Inferior parietal cortex (tissue), 1 donor: ENCODE measurements around the gene QSOX2.

Source experiments
- DNase-seq: peaks from one replicate; pipeline ENCODE4 v3.0.0-alpha.2; 2016; ENCODE audit errors: extremely low spot score

The QSOX2 gene

GRCh38 chr9:136174779-136175615 is 70.6 kb downstream of the QSOX2 start:
- no peak for DNase-seq

DNA sequence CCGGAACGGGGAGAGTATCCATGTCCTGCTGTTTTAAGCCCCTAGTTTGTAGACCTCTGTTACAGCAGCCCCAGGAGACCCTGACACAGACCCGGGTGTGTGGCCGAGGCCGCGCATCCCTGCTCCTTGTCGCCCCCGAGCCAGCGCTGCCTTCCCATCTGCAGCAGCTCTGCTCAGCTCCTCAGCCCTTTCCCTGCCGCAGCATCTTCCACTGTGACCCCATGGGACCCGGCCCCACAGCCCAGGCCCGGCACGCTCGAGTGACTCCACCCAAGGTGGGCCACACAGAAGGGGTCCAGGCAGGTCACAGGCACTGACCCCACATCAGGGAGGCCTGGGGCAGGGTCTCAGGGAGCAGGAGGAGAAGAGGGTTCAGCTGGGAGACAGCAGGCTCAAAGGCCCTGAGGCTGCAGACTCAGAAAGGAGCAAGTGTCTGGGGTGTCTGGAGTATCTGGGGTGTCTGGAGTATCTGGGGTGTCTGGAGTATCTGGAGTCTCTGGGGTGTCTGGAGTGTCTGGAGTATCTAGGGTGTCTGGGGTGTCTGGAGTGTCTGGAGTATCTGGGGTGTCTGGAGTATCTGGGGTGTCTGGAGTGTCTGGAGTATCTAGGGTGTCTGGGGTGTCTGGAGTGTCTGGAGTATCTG is 71.8 kb downstream of the QSOX2 start:
- no peak for DNase-seq

GRCh38 chr9:136172412-136173079 is 73.1 kb downstream of the QSOX2 start:
- DNase-seq: no peak

- no peak for DNase-seq
These were observed 73.7 kb downstream of the QSOX2 start for GRCh38 chr9:136171801-136172411.

- DNase-seq: no peak
These were observed 74.4 kb downstream of the QSOX2 start for GRCh38 chr9:136171009-136171800.

DNA sequence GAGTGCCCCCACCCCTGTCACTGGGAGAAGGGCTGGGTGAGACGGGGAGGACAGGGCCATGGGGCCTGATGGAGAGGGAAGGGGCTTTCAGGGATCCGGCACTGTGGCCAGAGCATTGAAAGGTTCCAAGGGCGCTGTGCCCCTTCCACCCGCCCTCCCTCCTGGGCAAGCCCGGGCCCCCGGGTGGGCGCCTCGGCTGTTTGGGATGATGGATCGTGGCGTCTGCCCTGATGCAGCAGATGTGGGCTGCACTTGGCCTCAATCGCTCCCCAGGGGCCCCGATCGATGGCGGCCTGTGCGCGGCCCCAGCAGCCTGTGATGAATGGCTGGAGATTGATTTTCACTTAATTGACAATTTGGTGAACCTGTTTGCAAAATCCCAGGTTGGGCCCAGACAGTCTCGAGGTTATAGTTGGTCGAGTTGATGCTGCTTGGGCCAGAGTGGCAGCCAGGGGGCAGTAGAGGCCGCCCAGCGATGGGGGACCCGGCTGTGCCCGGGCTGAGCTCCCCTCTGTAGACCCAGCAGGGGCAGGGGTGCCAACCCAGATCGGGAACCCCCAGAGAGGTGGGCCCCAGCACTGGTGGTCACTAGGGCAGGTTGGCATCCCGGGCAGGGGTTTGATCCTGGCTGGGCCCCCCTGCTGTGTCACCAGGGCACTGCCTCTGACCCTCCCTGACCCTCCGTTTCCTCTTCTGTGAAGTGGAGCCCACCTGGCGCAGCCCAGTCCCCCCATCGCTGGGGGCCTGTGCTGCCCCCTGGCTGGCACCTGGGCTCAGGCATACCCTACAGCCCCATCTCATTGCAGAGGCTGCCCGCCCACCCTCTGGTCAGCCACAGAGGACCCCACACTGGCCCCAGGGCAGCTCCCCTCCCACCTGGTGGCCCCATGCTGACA is 75.4 kb downstream of the QSOX2 start:
- DNase-seq: peak; percentile 2

- DNase-seq: no peak
These were observed 76.1 kb downstream of the QSOX2 start for GRCh38 chr9:136169495-136169894.

DNA sequence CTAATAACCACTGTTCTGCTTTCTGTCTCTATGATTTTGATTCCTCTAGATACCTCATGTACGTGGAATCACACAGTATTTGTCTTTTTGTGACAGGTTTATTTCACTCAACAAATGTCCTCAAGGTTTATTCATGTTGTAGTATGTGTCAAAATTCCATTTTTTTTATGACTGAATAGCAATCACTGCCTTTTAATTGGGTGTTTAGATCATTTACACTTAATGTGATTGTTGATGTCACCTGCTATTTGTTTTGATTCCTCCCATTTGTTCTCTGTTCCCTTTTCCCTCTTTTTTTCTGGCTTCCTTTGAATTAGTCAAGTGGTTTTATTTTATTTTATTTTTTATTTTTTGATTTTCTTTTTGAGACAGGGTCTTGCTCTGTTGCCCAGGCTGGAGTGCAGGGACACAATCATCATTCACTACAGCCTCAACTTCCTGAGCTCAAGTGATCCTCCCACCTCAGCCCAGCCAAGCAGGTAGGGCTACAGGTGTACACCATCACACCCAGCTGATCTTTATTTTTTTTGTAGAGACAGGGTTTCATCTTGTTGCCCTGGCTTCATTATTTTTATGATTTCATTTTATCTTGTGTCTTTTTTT is 82.3 kb downstream of the QSOX2 start:
- DNase-seq: no peak

DNA sequence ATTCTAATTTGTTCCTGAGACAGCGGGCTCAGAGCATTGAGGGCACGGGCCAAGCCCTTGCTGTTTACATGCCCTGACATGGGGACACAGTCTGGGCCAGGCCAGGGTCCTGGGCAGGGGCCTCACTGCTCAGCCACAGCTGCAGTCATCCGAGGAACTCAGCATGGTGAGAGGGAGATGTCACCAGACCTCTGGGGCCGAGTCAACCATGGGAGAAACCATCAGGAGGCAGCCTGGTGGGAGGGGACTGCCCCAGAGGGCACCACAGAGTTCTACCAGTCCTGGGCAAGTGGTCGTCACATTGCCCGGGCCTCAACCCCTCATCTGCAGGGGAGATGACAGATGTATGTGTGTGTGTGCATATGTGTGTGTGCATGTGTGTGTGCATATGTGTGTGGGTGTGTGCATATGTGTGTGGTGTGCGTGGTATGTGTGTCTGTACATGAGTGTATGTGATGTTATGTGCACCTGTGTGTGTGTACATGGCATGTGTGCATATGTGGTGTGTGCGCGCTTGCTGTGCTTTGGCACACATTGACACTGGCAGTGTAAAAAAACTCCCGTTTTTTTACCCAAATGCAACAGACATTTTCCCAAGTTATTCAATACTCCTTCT is 84.5 kb downstream of the QSOX2 start:
- no peak for DNase-seq

DNA sequence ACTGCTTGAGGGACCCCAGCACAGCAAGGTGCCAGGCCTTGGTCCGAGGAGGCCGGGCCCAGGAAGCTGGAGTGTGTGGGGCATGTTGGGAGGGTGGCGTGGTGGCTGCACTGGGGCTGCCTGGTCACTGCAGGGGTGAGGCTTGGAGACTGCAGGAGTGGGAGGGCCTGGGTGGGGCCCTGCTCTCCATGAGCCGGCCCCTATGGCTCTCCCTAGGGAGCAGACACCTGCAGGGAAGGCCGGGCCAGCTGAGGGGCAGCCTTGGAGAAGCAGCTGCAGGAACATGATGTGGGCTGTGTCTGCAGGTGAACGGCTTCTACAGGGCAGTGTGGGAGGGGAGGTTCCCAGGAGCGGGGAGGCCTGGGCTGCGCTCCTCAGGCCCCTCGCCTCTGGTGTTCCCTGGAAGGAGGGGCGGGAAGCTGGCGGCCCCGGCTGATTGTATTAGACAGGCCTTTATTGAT is 85.2 kb downstream of the QSOX2 start:
- DNase-seq: no peak

DNA sequence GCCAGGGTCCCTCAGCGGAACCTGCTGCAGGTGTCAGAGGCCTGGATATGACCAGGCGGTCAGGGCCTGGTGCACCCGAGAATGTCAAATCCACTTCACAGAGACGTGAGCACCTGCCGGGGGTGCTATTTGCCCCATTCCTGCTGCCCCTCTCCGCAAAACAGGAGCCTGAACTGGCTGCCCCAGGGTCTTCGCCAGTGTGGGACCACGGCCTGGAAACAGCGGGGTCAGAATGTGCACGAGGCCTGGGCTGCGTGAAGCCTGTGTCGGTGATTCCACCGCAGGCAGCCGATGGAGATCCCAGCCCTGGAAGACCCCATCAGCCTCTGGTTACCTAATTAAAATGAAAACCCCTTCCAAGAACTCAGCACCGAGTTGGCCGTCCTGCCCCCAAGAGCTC is 85.8 kb downstream of the QSOX2 start:
- DNase-seq: no peak

- DNase-seq: no peak
These were observed 87.9 kb downstream of the QSOX2 start for GRCh38 chr9:136157477-136158265.
